Right renal cortex interstitium (tissue), 3 donors: Measurements from ENCODE around the gene ZBTB26. TPM values are rescaled to one million over a fixed set of nuclear protein-coding genes. Genes with fewer than 3 reads are reported as not detected.

Source experiments
- polyA plus RNA-seq, 3 donors: library from polyadenylated mRNA; unstranded; fragments of 120-200 nt; gene quantifications; one replicate each; pipeline ENCODE4 v1.2.1, GENCODE V29; 2013; ENCODE audit not compliant: insufficient read length in 3 of 3

Gene ZBTB26
- polyA plus RNA-seq, 3 donors, result 20.8 to 23.2 (median 22.7) TPM

Other genes starting within 250 kb of the ZBTB26 start
- gene OR1L4, start 207.5 kb downstream of the ZBTB26 start, polyA plus RNA-seq, result not detected
- gene OR1L6, start 189.2 kb downstream of the ZBTB26 start, polyA plus RNA-seq, result not detected
- gene OR5C1, start 142.6 kb downstream of the ZBTB26 start, polyA plus RNA-seq, result not detected
- not detected for gene OR1K1, start 131.4 kb downstream of the ZBTB26 start, polyA plus RNA-seq
- 10 to 100 TPM; 33.9 to 38.2 (median 37.3) TPM for gene PDCL, start 102.9 kb downstream of the ZBTB26 start, polyA plus RNA-seq
- 10 to 100 TPM; 40.5 to 46.9 (median 45.7) TPM for gene RC3H2, start 26.2 kb downstream of the ZBTB26 start, polyA plus RNA-seq
- gene ZBTB6, start 18.2 kb downstream of the ZBTB26 start, polyA plus RNA-seq, result 10 to 100 TPM; 14.1 to 15.9 (median 14.3) TPM
- 10 to 100 TPM; 56.5 to 61.9 (median 60.3) TPM for gene RABGAP1, start 9.5 kb upstream of the ZBTB26 start, polyA plus RNA-seq
- under 1 TPM in 2 of 3 donors, not detected in 1; 0.40 to 0.49 TPM for gene GPR21, start 102.2 kb upstream of the ZBTB26 start, polyA plus RNA-seq